B cell (primary cell): ENCODE results near the gene IRF2BPL.

Source experiments
- CTCF ChIP-seq: fragments of 200-600 bp; IDR thresholded peaks from one replicate; pipeline ENCODE4 v1.8.0; 2022; ENCODE audit warnings: antibody characterized with exemption, mild to moderate bottlenecking
- EZH2 ChIP-seq: IDR thresholded peaks from 2 replicates; pipeline ENCODE4 v1.6.1; 2012; ENCODE audit warnings: borderline replicate concordance, low read depth, mild to moderate bottlenecking, moderate library complexity, low read length; ENCODE audit not compliant: insufficient read depth, poor library complexity, severe bottlenecking

- TF ChIP-seq CTCF (no peak), EZH2 (no peak)
Measured at GRCh38 chr14:76997257-76997970, 31.1 kb downstream of the IRF2BPL start.
